ENCODE measurements around the gene SARS2.
"Not testable (repeated sequence)": the region's sequence is repeated elsewhere in the genome, so short reads cannot be mapped to it uniquely, and the experiment has no call there.

Gene SARS2

GRCh38 chr19:38879400-38879751 lies 51.2 kb downstream of the SARS2 start:
- no peak for TF ChIP-seq ZNF274 (IDR thresholded peaks at IDR 0.05; ENCODE audit: low read depth, low read length)
- H3K4me3 ChIP-seq (ENCODE audit: low read length), result no peak overlapping the region

GRCh38 chr19:38878575-38879399 lies 51.8 kb downstream of the SARS2 start:
- no peak for TF ChIP-seq ZNF274 (IDR thresholded peaks at IDR 0.05; ENCODE audit: low read depth, low read length)
- peak overlapping the region; percentile 74; the same call in 1 of the 2 replicates for H3K4me3 ChIP-seq (ENCODE audit: low read length)

DNA sequence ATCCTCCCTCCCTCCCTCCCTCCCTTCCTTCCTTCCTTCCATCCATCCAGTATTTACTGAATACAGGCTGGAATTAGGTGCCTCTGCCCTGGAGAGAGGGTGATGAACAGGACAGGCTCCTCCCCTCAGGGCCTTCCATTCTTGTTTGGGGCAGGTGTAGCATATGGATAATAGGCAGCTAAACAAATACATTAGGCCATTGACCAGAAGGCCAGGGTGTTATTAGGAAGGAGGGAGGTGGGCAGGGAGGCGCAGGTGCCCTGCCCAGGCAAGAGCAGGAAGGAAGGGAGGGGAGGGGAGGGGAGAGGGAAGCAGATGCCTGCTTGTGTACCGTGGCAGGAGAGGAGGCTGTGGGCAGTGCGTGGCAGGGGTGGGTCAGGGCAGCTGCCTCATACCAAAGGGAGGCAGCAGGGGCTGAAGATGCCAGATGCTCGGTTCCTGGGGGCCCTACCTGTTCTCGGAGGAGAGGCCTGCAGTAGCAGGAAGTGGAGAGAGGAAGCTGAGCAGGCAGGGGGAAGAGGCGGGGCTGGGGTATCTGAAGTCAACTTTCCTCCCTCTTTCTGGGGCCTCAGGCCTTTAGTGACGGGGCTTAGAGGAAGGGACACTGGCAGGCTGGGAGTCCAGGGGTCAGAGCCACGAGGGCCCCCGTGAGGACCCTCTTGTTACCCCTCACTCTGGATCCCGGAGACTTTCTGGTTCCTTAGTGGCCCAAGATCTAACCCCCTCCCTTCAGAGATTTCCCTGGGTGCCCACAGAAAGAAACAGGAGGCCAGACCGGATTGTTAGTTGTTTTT lies 52.6 kb downstream of the SARS2 start, which contains the start of gene RINL:
Gene RINL, minus strand, starts transcription at position 495 of the 794 bp plus-strand sequence. CDS start 1,533 bp downstream, outside the sequence.
- TF ChIP-seq ZNF274 (IDR thresholded peaks at IDR 0.05; ENCODE audit: low read depth, low read length), result no peak
- peak within 1 kb of the TSS; percentile 74 for H3K4me3 ChIP-seq (ENCODE audit: low read length)

DNA sequence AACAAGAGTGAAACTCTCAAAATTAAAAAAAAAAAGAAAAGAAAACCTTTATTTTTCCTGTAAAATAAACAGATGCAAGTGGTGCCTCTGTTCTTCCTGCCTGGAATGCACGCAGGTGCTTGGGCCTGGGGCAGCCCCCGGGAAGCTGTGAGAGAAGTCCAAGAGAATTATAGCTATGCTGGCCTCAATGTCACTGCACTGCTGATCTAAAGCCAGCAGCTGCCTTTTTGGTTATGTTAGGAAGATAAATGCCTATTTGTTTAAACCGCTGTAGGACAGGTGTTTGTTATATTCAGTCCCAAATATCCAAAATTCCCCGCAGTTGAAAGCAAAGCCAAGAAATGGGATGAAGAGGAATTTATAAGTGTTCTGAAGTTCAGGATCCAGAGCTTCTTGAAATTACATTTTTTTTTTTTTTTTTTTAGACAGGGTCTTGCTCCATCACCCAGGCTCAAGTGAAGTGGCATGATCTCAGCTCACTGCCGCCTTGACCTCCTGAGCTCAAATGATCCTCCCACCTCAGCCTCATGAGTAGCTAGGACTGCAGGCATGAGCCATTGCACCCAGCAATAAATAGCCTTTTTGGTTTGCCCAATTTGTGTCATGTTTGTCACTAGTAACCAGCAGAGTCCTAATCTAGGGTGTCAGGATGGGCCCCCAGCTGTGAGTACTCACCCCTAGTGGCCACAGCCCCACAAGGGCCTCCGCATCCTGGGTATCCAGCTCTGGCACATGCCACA lies 54.7 kb downstream of the SARS2 start:
- no peak overlapping the region for H3K4me3 ChIP-seq (ENCODE audit: low read length)
- no peak for TF ChIP-seq ZNF274 (IDR thresholded peaks at IDR 0.05; ENCODE audit: low read depth, low read length)

DNA sequence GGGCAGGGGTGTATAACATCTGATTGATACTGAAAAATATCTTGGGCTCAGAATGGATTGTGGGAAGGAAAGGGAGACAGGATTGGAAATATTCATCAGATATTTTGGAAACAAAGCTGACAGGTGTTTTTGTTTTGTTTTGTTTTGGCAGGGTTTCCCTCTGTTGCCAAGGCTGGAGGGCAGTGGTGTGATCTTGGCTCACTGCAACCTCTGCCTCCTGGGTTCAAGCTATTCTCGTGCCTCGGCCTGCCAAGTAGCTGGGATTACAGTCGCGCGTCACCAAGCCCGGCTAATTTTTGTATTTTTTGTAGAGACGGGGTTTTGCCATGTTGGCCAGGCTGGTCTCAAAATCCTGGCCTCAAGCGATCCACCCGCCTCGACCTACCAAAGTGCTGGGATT lies 57.2 kb downstream of the SARS2 start:
- not testable (repeated sequence) for H3K4me3 ChIP-seq (ENCODE audit: low read length)

- no peak overlapping the region for H3K4me3 ChIP-seq (ENCODE audit: low read length)
- no peak for TF ChIP-seq ZNF274 (IDR thresholded peaks at IDR 0.05; ENCODE audit: low read depth, low read length)
Measured at GRCh38 chr19:38870612-38871011, 60.0 kb downstream of the SARS2 start.

DNA sequence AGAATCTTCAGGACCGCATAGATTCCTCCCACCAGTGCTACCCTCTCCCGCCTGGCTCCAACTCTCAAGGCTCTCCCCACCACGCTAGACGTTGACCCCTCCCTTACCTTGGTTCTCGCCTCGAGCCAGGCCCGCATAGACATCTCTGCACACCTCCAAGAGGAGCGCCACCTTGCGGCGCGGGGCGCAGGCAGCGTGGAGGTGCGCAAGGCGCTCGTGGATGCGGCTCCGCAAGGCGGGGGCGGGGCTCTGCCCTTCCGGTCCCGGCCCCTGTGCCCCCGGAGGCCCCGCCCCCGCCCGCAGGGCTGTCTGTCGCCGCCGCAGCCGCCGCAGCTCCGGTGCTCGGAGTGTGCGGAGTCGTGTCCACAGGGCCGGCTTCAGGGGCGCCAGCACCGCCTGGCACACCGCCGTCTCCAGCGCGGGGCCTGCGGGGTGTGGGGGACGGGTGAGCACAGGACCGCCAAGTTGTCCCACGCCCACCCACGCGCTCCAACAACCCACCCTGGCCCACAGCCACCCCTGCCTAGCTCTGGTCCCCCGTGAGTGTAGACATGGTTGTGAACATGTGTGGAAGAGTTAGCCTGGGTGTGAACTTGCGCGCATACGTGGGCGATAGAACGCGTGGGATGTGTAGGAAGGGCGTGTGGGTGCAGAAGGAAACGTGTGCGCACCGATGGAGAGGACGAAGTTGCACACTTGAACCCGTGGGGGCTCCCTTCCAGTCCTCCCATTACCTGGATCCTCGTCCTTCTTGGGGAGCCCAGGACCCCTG lies 60.5 kb downstream of the SARS2 start:
- no peak for TF ChIP-seq ZNF274 (IDR thresholded peaks at IDR 0.05; ENCODE audit: low read depth, low read length)
- peak overlapping the region; percentile 47; the same call in 1 of the 2 replicates for H3K4me3 ChIP-seq (ENCODE audit: low read length)

- H3K4me3 ChIP-seq (ENCODE audit: low read length), result peak overlapping the region; percentile 47; the same call in 1 of the 2 replicates
- TF ChIP-seq ZNF274 (IDR thresholded peaks at IDR 0.05; ENCODE audit: low read depth, low read length), result no peak
Measured at GRCh38 chr19:38869160-38869835, 61.3 kb downstream of the SARS2 start.

- no peak for TF ChIP-seq ZNF274 (IDR thresholded peaks at IDR 0.05; ENCODE audit: low read depth, low read length)
- no peak overlapping the region; the same call in 1 of the 2 replicates for H3K4me3 ChIP-seq (ENCODE audit: low read length)
Measured at GRCh38 chr19:38868551-38868950, 62.0 kb downstream of the SARS2 start.

DNA sequence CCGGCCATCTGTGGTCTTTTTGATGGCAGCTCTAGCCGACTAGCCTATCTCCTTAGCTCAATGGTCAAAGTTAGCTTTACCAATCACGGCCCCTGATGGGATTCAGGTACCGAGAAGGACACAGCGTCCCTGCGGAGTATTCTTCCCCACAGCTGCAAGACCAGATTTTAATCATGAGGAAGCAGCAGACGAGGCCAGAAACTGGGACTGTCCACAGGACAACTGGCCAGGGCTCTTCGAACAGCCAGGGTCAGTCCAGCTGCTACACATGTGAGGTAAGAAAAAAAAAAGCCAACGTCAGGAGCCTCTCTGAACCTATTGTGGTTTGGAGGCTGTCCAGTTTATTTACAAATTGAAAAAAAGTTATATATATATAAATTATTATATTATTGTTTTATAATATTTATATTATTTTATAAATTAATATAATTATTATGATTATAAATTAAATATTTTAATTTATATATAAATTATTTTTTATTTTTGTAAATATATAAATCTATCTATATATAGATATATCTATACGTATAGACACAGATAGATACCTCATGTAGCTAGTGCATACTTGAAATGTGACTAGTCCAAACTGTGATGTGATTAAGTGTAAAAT lies 63.3 kb downstream of the SARS2 start:
- H3K4me3 ChIP-seq (ENCODE audit: low read length), result no peak overlapping the region
- TF ChIP-seq ZNF274 (IDR thresholded peaks at IDR 0.05; ENCODE audit: low read depth, low read length), result no peak

All from GM08714 (cell line).